Erythroblast (primary cell): ENCODE results near the gene GPC5.

Experiments
- GATA1 ChIP-seq: IDR thresholded peaks from 2 replicates; pipeline ENCODE4 v1.6.1; 2011; ENCODE audit warnings: low read depth, mild to moderate bottlenecking, control low read depth, low read length, moderate library complexity
- POLR2A ChIP-seq: IDR thresholded peaks from 2 replicates; pipeline ENCODE4 v1.6.1; 2011; ENCODE audit warnings: mild to moderate bottlenecking, low read length

DNA sequence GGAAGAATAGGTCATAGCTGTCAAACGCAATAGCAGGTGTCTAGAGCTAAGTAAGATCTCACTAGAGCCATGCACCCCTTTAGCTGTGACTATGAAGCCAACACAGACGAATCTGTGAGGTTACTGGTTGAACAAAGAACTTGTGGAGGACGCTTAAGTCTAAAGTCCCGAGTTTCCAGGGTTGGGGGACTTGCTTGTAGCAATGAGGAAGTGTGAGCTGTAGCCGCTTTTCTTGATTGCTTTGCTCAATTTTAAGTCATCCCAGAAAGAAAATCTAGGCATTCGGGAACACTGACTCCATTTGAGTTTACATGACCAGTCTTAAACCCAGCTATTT is 1.6 kb downstream of the GPC5 start:
- TF ChIP-seq POLR2A (no peak), GATA1 (no peak)
